Fibroblast of skin of abdomen (primary cell): ENCODE measurements around the gene FCRLA. TPM values are rescaled to one million over a fixed set of nuclear protein-coding genes. Genes with fewer than 3 reads are reported as not detected.
A peak's percentile ranks its signal among the peaks of the same experiment; 100 is the strongest.
"Not testable (repeated sequence)": the region's sequence is repeated elsewhere in the genome, so short reads cannot be mapped to it uniquely, and the experiment has no call there.

ENCODE experiments used
- DNase-seq: peaks from one replicate; pipeline ENCODE4 v3.0.0-alpha.2; 2013
- polyA plus RNA-seq, 2 experiments: library from polyadenylated mRNA; unstranded; fragments of 120-200 nt; gene quantifications; one replicate each; pipeline ENCODE4 v1.2.1, GENCODE V29; 2013; ENCODE audit not compliant: insufficient read length in 2 of 2

The FCRLA gene, protein sequence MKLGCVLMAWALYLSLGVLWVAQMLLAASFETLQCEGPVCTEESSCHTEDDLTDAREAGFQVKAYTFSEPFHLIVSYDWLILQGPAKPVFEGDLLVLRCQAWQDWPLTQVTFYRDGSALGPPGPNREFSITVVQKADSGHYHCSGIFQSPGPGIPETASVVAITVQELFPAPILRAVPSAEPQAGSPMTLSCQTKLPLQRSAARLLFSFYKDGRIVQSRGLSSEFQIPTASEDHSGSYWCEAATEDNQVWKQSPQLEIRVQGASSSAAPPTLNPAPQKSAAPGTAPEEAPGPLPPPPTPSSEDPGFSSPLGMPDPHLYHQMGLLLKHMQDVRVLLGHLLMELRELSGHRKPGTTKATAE
- polyA plus RNA-seq (2013, experiment 1 of 2; ENCODE audit: insufficient read length), result not detected
- polyA plus RNA-seq (2013, experiment 2 of 2; ENCODE audit: insufficient read length), result 0.20 TPM

DNA sequence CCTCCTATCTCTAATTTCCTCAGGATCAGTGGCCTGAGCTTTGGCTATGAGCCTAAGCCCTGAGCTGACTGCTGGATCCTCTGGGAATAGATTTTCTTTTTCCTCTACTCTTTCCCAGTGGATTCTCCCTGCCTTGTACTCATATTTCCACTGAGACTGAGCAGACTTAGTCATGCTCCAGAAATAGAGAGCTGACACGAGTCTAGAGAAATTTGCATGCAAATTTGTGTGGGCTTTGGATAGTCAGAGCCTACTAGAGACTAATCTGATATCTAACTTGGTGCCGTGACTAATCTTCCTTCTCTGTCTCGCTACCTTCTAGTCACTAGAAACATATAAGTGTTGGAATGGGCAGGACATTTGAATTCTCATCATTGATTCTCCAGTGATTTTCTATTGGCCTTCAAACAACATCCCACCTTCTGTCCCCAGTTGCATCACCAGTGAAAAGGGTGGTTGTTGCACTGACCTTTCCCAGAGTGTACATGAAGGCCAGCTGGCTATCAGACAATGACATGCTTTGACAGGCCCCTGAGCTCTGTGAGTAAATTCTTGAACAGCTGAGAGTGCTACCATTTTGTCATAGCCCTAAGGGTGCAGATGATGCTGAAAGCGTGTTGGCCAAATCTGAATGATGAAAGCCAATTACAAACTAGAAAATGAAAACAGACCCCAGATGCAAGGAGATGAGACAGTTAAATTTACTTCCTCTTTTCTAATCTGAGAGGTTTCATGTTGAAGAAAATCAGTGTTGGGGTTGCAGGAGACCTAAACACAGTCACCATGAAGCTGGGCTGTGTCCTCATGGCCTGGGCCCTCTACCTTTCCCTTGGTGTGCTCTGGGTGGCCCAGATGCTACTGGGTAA lies at the start of gene FCRLA:
Gene FCRLA (plus strand): TSS at position 748 of the 866 bp plus-strand sequence. CDS start 36 bp downstream, at position 784.
- DNase-seq, result peak; percentile 96

DNA sequence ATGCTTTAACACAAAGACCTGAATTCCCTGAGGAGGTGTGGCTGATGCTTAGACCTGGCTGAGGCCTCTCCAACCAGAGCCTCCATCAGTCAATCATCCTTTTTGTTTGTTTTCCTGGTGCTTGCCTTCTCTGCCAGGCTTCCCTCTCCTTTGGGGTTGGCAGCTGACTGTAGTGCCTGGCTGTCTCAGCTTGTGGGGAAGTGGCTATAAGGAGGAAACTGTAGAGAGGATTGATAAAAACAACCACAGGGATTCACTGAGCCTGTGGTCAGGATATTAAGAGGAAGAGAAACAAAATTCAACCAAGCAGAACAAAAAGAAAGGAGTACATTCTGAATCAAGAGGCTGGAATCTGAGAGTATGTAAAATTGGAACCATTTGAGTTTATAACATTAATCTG lies 48.5 kb upstream of the FCRLA start:
- DNase-seq, result not testable (repeated sequence)

DNA sequence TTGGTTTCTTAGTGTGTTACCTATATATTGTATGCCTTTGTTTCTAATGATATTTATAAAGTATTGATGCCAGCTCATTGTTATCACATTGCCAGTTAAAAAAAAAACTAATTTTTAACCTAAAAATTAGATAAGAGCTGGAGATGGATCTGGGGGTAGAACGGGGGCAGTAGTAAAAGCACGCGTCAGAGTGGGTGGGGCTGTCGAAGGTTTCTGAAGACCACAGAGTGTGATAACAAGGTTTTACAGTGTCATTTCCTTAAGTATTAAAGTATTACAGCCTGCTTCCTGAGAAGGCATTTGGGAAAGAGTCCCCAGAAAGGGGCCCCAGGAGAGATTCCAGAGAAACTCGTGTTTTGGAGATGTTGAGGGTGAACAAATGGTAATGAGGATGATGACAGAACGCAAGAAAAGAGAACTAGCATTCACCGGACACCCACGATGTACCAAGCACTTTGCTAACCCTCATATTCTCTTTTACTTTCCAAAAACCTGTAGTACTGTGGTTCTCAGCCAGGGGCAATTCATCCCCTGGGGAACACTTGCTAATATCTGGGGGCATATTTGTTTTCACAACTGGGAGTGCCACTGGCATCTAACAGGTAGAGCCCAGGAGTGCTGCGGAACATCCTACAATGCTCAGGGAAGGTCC lies 45.2 kb upstream of the FCRLA start:
- DNase-seq, result not testable (repeated sequence)

DNA sequence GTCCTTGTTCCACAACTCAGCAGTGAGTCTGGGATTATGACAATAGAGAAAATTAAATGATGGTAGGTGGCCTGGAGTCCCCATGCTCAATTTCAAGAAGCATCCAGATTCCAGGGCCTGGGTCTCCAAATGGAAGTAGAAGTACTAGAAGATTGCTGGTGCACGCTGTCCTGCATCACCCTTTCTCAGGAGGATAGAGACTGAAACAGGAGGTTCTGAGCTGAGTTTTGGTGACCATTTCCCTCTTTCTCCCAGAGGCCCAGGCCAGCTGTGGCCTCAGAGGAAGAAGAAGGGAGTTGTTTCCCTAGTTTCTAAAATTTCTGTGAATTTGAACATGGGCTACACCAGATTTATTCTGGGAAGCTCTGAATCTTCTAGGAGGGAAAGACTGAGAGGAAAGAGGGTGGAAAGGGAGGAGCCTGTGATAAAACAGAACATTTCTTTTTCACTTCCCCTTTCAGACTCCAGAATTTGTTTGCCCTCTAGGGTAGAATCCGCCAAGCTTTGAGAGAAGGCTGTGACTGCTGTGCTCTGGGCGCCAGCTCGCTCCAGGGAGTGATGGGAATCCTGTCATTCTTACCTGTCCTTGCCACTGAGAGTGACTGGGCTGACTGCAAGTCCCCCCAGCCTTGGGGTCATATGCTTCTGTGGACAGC lies 44.2 kb upstream of the FCRLA start, which contains the start of gene FCGR2B:
Gene FCGR2B (plus strand): TSS at position 460 of the 656 bp plus-strand sequence. CDS start 99 bp downstream, at position 559.
- not testable (repeated sequence) for DNase-seq

DNA sequence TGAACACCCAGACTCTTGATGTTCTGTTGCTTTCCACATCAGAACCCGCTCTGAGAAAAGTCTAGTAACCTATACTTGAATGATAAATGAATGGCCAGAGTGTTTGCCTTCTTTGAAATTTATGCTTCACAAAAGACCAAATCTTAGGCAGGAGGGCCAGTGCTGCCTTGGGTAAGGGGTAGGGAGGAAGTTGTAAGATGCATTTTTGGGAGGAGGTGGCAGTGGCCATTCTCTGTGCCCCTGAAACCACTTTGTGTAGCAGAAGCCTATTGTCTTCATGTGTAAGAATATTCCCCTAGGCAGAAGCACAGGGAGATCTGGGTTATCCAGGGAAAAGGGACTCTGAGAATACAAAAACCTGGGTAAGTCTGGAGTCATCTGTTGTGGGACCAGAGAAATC lies 43.5 kb upstream of the FCRLA start:
- DNase-seq, result not testable (repeated sequence)

DNA sequence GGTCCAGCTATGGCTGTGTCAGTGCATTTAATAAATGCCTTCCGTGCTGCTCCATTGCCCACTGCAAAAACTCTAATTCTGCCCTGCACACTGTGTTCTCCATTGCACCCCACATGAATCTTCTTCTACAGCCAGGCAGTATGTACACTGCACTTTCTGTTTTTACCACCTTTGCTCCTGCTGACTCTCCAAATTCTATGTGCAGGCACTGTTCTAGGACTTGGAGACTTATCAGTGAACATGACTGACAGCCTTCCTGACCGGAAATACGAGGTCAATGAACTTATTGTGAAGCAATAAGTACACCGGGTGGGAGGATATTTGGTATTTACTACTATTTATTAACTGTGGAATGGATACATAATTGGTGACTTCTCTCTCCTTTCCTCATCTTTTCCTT lies 42.3 kb upstream of the FCRLA start:
- not testable (repeated sequence) for DNase-seq

DNA sequence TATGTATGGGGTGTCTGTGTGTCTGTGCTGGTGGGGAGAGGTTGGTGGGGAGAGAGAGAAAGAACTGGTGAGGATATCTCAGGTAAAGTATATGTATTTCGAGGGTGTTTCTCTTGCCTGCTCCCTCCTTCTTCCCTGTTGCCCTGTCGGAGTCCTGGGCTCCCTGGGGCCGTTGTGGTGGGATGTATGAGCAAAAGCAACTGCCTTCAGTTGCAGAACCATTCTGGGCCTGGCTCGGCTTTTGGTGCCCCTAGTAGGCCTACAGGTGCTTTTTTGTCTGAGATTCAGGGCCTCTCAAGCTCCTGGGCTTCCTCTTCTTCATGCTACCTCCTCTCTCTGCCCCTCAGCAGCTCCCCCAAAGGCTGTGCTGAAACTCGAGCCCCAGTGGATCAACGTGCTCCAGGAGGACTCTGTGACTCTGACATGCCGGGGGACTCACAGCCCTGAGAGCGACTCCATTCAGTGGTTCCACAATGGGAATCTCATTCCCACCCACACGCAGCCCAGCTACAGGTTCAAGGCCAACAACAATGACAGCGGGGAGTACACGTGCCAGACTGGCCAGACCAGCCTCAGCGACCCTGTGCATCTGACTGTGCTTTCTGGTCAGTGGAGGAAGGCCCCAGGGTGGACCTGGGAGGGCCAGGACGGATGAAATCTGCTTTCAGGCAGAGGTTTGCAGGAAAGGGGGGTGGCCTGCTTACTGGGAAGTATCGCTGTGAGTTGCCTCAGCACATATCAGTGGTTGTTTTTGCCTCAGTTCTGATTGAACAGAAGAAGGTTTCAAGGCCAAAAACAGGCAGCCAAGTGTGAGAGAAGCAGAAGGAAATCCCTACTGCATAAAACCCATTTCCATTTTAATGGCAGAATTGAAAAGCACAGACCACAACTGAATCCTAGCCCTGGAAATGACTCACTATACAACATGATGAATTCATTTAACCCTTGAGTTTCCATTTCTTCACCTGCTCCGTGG lies 35.7 kb upstream of the FCRLA start:
- DNase-seq, result peak; percentile 6

DNA sequence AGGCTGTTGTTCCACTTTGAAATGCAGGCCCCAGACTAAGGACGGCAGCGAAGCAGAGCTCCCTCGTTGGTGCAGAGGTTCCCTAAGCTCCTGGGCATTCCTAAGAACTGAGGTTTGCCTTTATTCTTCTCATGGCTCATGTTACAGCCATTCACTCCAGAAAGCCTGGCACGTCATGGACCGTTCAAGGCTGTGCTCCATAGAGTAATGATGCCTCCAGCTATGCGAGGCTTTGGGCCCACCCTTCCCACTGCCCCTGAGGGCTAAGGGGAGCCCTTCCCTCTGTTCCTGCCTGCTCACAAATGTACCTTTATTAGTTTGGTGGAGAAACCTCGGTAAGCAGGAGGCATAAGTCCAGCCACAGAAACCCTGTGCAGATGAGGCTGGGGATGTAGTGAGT lies 33.6 kb upstream of the FCRLA start:
- DNase-seq, result peak; percentile 9

DNA sequence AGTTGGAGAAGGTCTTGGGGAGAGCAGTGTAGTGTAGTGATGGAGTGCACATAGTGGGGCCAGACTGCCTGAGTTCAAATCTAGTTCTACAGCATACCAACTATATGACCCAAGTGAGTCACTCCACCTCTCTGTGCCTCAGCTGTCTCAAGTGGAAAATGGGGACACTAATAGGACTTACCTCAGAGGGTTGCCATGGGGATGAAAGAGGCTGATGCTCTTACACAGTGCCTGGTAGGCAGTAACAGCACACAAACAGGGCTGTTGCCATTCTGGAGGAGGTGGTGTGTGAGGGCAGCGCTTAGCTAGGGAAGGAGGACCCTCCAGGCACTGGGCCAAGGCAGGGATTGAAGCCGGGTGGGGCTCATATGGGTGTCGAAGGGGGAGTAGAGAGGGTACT lies 32.6 kb upstream of the FCRLA start:
- DNase-seq, result not testable (repeated sequence)

DNA sequence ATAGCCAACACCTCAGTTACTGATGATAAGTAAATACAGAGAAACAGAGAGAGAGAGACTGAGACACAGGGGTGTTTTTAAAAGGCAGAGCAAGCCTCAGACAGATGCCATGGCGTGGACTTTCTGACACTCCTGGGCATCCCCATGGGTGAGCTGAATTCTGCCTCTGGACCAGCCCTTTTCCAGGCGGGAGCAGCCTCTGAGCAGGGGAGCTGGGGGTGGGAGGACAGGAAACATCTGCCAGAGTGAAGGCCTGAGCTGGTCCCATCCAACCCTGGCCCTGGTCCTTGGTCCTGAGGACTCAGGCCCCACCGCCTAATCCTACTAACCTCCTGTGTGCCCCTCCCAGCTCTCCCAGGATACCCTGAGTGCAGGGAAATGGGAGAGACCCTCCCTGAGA lies 32.1 kb upstream of the FCRLA start:
- DNase-seq, result not testable (repeated sequence)

DNA sequence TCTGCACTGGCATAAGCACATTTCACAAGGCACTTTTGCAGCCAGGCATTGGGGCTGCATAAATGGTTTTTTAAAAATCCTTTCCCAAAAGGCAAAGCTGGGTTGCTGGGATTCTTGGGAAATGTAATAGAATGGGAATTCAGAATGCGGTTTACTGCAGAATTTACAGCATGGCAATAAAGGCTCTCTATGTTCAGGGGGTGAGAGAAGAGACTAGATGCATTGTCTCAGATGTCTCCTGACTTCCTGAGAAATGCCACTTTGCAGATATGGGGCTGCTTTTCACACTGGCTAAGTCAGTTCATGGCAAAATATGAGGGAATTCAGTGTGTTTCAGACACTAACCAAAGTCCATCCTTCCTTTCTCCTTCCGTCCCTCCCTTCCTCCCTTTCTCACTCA lies 30.6 kb upstream of the FCRLA start:
- DNase-seq, result no peak

DNA sequence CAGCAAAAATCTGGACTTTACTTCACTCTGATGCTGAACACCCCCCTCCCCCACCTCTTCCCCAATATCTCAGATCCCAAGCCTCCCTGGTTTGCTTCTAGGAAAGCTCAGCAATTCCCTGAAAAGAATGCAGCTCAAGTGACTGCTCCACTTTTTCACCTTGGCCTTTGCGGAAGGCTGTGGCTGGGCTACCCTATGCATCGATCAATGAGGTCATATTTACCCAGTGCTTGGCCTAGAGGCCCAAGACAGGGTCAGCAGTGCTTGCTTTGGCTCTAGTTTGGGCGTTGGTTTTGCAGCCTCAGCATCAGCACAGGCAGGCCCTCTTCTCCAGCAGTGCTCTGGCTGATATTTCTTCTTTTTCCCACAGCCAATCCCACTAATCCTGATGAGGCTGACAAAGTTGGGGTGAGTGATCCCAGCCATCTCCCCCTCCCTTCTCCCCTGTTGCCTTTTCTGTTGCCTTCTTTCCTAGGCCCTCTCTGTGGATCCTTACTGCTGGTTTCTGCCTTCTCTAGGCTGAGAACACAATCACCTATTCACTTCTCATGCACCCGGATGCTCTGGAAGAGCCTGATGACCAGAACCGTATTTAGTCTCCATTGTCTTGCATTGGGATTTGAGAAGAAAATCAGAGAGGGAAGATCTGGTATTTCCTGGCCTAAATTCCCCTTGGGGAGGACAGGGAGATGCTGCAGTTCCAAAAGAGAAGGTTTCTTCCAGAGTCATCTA lies 29.9 kb upstream of the FCRLA start:
- DNase-seq, result no peak

DNA sequence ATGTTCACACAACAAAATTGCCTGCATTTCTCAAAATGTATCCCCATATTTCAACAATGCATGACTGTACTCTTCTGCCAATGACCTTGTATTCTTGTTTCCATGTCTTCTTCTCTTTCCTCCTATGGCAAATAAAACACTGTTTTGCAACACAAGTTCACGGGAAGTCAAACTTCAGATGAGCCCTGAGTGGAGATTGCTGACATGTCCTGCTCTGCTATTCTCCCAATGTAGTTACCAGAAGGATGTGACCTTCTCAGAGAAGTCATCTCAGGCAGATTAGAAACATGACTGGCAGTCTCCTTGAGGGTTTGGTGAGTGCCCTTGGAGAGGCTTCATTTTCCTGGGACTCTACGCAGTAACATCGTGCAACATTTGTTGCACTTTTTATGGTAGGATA lies 28.5 kb upstream of the FCRLA start:
- no peak for DNase-seq

DNA sequence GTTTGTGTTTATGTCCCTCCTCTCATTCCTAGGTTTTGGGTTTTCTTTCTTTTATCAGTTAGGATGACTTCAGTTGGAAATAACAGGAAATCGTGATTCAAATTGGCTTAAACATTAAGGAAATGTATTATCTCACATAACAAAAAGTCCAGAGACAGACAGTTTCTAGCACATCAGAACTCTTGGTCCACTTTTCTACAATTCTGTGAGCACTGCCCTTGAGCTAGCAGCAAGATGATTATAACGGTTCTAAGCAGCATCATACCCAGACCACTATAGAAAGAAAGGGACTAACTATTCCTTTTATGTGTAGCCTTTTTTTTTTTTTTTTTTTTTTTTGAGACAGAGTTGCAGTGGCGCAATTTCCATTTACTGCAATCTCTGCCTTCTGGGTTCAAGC lies 25.1 kb upstream of the FCRLA start:
- no peak for DNase-seq

DNA sequence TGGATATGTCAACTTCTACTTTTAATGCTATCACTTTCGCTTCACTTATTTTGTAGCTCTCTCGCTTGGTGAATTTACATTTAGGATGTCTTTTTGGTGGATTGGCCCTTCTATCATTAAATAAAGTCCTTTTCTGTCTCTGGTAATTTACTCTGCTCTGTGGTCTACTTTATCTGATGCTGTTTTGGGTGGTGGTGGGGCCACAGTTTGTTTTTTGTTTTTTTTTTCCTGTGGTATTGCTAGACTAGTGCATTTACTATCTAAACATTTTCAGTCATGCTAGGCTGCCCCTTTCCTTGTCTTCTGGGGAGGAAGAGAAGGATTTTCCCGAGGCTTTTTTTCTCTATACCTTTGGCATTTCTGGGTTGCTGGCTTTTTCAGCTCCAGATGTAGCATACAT lies 18.1 kb upstream of the FCRLA start:
- DNase-seq, result no peak

DNA sequence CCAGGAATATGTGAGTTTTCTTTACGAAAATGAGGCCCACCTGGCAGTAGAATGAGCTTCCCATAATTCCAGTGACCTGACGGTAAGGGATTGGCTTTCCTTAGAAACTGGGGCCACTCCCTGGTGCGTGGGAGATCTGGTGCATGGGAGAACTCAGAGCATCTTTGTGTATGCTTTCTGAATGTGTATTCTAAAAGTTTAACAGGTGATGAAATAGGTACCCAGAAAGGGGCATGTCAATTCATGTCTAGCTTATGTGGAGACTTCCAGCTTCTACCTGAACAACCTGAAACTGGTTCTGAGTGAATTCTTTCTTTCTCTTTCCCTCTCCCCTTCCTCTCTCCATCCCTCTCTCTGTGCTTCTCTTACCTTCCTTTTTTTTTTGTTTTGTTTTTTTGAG lies 15.2 kb upstream of the FCRLA start:
- DNase-seq, result no peak

DNA sequence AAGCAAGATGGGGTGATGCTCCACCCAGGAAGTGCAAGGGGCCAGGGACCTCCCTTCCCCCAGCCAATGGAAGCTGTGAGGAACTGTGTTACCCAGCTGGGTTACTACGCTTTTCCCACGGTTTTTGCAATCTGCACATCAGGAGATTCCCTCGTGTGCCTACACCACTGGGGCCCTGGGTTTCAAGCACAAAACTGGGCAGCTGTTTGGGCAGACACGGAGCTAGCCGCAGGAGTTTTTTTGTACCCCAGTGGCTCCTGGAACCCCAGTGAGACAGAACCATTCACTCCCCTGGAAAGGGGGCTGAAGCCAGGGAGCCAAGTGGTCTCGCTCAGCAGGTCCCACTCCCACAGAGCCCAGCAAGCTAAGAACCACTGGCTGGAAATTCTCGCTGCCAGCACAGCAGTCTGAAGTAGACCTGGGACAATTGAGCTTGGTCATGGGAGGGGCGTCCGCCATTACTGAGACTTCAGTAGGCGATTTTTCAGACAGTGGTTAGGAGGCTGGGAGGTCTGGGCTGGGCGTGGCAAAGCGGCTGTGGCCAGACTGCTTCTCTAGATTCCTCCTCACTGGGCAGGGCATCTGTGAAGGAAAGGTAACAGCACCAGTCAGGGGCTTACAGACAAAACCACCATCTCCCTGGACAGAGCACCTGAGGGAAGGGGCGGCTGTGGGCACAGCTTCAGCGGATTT lies 13.9 kb upstream of the FCRLA start:
- DNase-seq, result not testable (repeated sequence)

DNA sequence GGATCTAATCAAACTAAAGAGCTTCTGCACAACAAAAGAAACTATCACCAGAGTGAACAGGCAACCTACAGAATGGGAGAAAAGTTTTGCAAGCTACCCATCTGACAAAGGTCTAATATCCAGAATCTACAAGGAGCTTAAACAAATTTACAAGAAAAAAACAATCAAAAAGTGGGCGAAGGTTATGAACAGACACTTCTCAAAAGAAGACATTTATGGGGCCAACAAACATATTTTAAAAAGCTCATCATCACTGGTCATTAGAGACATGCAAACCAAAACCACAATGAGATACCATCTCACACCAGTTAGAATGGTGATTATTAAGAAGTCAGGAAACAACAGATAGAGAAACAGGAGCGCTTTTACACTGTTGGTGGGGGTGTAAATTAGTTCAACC lies 8.7 kb upstream of the FCRLA start:
- not testable (repeated sequence) for DNase-seq

DNA sequence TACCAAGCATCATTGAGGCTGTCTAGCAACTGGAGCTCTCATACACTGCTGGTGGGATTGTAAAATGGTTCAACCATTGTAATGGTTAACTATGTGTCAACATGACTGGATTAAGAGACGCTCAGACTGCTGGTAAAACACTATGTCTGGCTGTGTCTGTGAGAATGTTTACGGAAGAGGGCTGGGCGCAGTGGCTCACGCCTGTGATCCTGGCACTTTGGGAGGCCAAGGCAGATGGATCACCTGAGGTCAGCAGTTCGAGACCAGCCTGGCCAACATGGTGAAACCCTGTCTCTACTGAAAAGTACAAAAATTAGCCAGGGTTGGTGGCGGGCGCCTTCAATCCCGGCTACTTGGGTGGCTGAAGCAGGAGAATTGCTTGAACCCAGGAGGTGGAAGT lies 4.8 kb upstream of the FCRLA start:
- DNase-seq, result no peak

DNA sequence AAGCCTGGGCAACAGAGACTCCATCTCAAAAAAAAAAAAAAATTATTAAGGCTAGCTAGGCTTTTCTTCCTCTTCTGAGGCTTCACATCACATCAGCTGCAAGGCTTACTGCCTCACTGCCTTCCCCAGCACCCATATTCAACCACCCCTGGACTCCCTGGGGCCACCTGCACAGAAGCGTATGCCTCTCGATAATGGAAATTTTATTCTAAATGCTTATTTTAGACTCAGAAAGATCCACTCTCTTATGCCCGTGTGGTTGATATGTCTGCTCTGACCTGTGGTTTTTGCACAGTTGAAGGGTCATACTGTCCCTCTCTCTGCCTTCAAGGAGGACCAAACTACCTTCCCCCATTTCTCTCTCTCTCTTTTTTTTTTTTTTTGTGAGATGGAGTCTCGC lies 1.5 kb upstream of the FCRLA start:
- no peak for DNase-seq
